Liver (tissue), 9 donors: ENCODE results near the gene FOXRED2. TPM values are rescaled to one million over a fixed set of nuclear protein-coding genes. Genes with fewer than 3 reads are reported as not detected.

ENCODE experiments used
- DNase-seq: peaks from one replicate; pipeline ENCODE4 v3.0.0-alpha.2; 2017; ENCODE audit warnings: low spot score
- H3K27ac ChIP-seq, 2 donors: one replicate each; pipeline ENCODE4 v1.7.0; 2013; ENCODE audit warnings: inconsistent platforms in 2 of 2, low read length in 2 of 2, control low read depth in 1 of 2, low read depth in 1 of 2, mild to moderate bottlenecking in 1 of 2
- H3K27me3 ChIP-seq, 4 donors: one replicate each; pipeline versions ENCODE4 v1.6.1 to v1.7.0; 2013; ENCODE audit warnings: low read length in 3 of 4, inconsistent platforms in 1 of 4, mild to moderate bottlenecking in 1 of 4, moderate library complexity in 1 of 4; ENCODE audit not compliant: control insufficient read depth in 4 of 4, insufficient read depth in 4 of 4
- H3K36me3 ChIP-seq, 4 donors: one replicate each; pipeline versions ENCODE4 v1.6.1 to v1.7.0; 2013; ENCODE audit warnings: low read length in 3 of 4, mild to moderate bottlenecking in 3 of 4, low read depth in 1 of 4, moderate library complexity in 1 of 4; ENCODE audit not compliant: control insufficient read depth in 4 of 4, insufficient read depth in 3 of 4
- H3K4me1 ChIP-seq, 4 donors: one replicate each; pipeline versions ENCODE4 v1.6.1 to v1.7.0; 2013; ENCODE audit warnings: low read length in 3 of 4, mild to moderate bottlenecking in 3 of 4, moderate library complexity in 1 of 4; ENCODE audit not compliant: control insufficient read depth in 4 of 4, insufficient read depth in 4 of 4
- H3K4me3 ChIP-seq, 3 donors: one replicate each; pipeline versions ENCODE4 v1.6.1 to v1.7.0; 2013; ENCODE audit warnings: low read length in 3 of 3, control low read depth in 1 of 3, low read depth in 1 of 3, mild to moderate bottlenecking in 1 of 3
- H3K9ac ChIP-seq, 2 donors: one replicate each; pipeline ENCODE4 v1.7.0; 2013; ENCODE audit warnings: low read length in 2 of 2, mild to moderate bottlenecking in 2 of 2, moderate library complexity in 2 of 2, control low read depth in 1 of 2, low read depth in 1 of 2
- H3K9me3 ChIP-seq, 4 donors: one replicate each; pipeline versions ENCODE4 v1.6.1 to v1.7.0; 2013; ENCODE audit warnings: low read length in 3 of 4; ENCODE audit not compliant: control insufficient read depth in 4 of 4
- EGR1 ChIP-seq, 2 donors: IDR thresholded peaks; 2 replicates each; pipeline ENCODE4 v1.6.1; 2016 to 2018; ENCODE audit warnings: antibody characterized with exemption in 2 of 2, low read depth in 2 of 2
- GABPA ChIP-seq, 2 donors: IDR thresholded peaks in 1 of 2; conservative IDR thresholded peaks in 1 of 2; 2 replicates each; pipeline ENCODE4 v1.6.1; 2016; ENCODE audit warnings: antibody characterized with exemption in 2 of 2, mild to moderate bottlenecking in 1 of 2, moderate library complexity in 1 of 2
- HNF4G ChIP-seq: IDR thresholded peaks from 2 replicates; pipeline ENCODE4 v1.6.1; 2016; ENCODE audit warnings: antibody characterized with exemption
- JUND ChIP-seq, 2 donors: IDR thresholded peaks; 2 replicates each; pipeline ENCODE4 v1.6.1; 2016; ENCODE audit warnings: antibody characterized with exemption in 2 of 2
- NR2F2 ChIP-seq: IDR thresholded peaks from 2 replicates; pipeline ENCODE4 v1.6.1; 2016; ENCODE audit warnings: antibody characterized with exemption
- RAD21 ChIP-seq, 2 donors: IDR thresholded peaks; 2 replicates each; pipeline ENCODE4 v1.6.1; 2016; ENCODE audit warnings: antibody characterized with exemption in 2 of 2, mild to moderate bottlenecking in 2 of 2
- RXRA ChIP-seq, 2 donors: IDR thresholded peaks; 2 replicates each; pipeline ENCODE4 v1.6.1; 2017 to 2018; ENCODE audit warnings: antibody characterized with exemption in 2 of 2, mild to moderate bottlenecking in 1 of 2
- TAF1 ChIP-seq: conservative IDR thresholded peaks from 2 replicates; pipeline ENCODE4 v1.6.1; 2016; ENCODE audit warnings: antibody characterized with exemption, mild to moderate bottlenecking
- WGBS: extraction: QIAGEN DNeasy Blood & Tissue Kit; methylation state at CpG from one replicate; pipeline ENCODE4 v1.1.7; 2013; 5-methylcytosine and 5-hydroxymethylcytosine counted together
- polyA plus RNA-seq, 2 donors: library from polyadenylated mRNA; stranded (reverse) in 1 of 2; unstranded in 1 of 2; fragments of 200-250 nt in 1 of 2; fragments of >200 nt in 1 of 2; fragmentation: Nextera tagmentation in 1 of 2; extraction: Ambion mirVana in 1 of 2; gene quantifications; one replicate each; pipeline versions ENCODE4 v1.2.1 to v1.2.3, GENCODE V29; 2013 to 2015
- total RNA-seq, 2 donors: library from RNA; depleted of rRNA; stranded (reverse); fragments of >200 nt; gene quantifications; one replicate each; pipeline ENCODE4 v1.2.3, GENCODE V29; 2014
- TF ChIP-seq, protein P1 (sequence below): IDR thresholded peaks from 2 replicates; pipeline ENCODE4 v1.6.1; 2016; ENCODE audit warnings: antibody characterized with exemption, mild to moderate bottlenecking
- TF ChIP-seq, protein P2 (sequence below): fragments of 150-350 bp; IDR thresholded peaks from 2 replicates; pipeline ENCODE4 v1.5.1; 2017; ENCODE audit warnings: improper control_type of control experiment, low read depth, low read length; ENCODE audit not compliant: missing input control
- TF ChIP-seq, protein P3 (sequence below): IDR thresholded peaks from 2 replicates; pipeline ENCODE4 v1.6.1; 2016; ENCODE audit warnings: antibody characterized with exemption
- TF ChIP-seq, protein P4 (sequence below): IDR thresholded peaks from 2 replicates; pipeline ENCODE4 v1.6.1; 2016; ENCODE audit warnings: antibody characterized with exemption
- donor health status: healthy.
- donor health status: healthy.
- donor health status: healthy.
- donor health status: healthy.
- donor health status: healthy.

FOXRED2 gene
- total and polyA plus RNA-seq, 4 donors, result 5.1 to 15.0 (median 7.3) TPM

DNA sequence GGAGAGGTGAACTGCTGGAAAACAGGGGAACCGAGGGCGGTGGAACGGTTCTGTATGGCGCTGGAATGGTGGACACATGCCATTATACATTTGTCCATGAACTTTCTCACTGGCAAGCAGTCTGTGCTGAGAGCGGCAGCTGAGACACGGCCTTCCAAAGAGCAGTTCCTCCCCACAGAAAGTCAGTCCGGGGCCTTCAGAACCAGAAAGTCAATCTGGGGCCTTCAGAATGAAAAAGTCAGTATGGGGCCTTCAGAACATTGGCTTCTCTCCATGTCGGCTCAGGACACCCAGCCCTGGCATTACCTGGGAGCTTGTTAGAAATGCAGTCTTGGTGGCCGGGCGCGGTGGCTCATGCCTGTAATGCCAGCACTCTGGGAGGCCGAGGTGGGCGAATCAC is 34.2 kb downstream of the FOXRED2 start:
- no peak for DNase-seq
- H3K4me1 ChIP-seq, result peaks cover 0 to 8% (median 5%) of the 10 kb centered on the region in 4 donors
- no peaks in the 10 kb centered on the region for H3K27me3 ChIP-seq
- no peak overlapping the region for H3K9ac ChIP-seq
- no peak overlapping the region for H3K27ac ChIP-seq
- 87% methylated on average over 13 of the region's 13 CpGs for WGBS
- H3K9me3 ChIP-seq, result no peaks in the 10 kb centered on the region
- peaks cover 6 to 43% (median 26%) of the 10 kb centered on the region in 4 donors for H3K36me3 ChIP-seq
- H3K4me3 ChIP-seq, result no peak overlapping the region
- TF ChIP-seq RXRA (IDR thresholded peaks at IDR 0.05) (no peak), EGR1 (IDR thresholded peaks at IDR 0.05; ENCODE audit: low read depth in 2 of 2) (no peak)

DNA sequence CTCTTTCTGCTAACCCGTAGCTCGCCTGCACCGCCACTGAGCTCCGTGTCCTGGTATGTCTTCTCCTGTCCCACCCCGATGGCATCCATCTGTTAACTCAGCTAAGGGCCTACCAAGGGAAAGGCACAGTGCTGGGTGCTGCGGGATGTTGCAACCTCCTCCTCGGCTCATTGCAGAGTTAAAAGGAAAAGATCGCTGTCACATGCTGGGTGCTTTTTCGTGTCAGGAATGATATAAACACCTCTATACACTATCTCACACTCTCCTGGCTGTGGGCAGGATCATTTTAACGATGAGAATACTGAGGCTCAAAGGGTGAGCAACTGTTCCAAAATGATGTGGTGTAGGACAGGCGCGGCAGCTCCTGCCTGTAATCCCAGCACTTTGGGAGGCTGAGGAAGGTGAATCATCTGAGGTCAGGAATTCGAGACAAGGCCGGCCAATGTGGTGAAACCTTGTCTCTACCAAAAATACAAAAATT is 35.5 kb downstream of the FOXRED2 start:
- DNase-seq, result no peak
- Histone ChIP-seq H3K4me3 (no peak overlapping the region), H3K9ac (no peak overlapping the region), H3K27ac (no peak overlapping the region), H3K27me3 (no peaks in the 10 kb centered on the region), H3K36me3 (peaks cover 9 to 38% (median 23%) of the 10 kb centered on the region in 4 donors), H3K4me1 (peaks cover 0 to 4% (median 3%) of the 10 kb centered on the region in 4 donors), H3K9me3 (no peaks in the 10 kb centered on the region)
- TF ChIP-seq JUND (IDR thresholded peaks at IDR 0.05) (no peak), NR2F2 (no peak), RXRA (IDR thresholded peaks at IDR 0.05) (no peak)
- 87% methylated on average over 14 of the region's 14 CpGs for WGBS

DNA sequence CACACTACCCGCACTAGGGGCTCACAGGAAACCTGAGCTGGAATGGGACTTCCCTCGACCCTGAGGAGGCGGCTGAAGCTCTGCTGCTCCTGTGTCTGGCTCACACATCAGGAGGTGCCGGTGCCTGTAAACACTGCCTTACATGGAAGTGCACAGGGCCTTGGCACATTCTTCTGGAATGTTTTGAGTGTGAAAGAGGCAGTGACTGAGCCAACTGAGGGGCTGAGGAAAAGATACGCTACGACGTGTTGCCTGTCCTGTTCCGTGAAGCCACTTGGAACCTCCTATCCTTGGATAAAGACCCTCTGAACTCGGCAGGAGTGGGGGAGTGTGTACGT is 35.9 kb downstream of the FOXRED2 start:
- no peak overlapping the region for H3K27ac ChIP-seq
- TF ChIP-seq, protein P1, sequence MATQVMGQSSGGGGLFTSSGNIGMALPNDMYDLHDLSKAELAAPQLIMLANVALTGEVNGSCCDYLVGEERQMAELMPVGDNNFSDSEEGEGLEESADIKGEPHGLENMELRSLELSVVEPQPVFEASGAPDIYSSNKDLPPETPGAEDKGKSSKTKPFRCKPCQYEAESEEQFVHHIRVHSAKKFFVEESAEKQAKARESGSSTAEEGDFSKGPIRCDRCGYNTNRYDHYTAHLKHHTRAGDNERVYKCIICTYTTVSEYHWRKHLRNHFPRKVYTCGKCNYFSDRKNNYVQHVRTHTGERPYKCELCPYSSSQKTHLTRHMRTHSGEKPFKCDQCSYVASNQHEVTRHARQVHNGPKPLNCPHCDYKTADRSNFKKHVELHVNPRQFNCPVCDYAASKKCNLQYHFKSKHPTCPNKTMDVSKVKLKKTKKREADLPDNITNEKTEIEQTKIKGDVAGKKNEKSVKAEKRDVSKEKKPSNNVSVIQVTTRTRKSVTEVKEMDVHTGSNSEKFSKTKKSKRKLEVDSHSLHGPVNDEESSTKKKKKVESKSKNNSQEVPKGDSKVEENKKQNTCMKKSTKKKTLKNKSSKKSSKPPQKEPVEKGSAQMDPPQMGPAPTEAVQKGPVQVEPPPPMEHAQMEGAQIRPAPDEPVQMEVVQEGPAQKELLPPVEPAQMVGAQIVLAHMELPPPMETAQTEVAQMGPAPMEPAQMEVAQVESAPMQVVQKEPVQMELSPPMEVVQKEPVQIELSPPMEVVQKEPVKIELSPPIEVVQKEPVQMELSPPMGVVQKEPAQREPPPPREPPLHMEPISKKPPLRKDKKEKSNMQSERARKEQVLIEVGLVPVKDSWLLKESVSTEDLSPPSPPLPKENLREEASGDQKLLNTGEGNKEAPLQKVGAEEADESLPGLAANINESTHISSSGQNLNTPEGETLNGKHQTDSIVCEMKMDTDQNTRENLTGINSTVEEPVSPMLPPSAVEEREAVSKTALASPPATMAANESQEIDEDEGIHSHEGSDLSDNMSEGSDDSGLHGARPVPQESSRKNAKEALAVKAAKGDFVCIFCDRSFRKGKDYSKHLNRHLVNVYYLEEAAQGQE, result no peak
- TF ChIP-seq TAF1, result no peak
- TF ChIP-seq GABPA (IDR thresholded peaks at IDR 0.05 in 1 of 2, conservative IDR thresholded peaks at IDR 0.05 in 1 of 2), result no peak
- no peaks in the 10 kb centered on the region for H3K27me3 ChIP-seq
- 77% methylated on average over 10 of the region's 10 CpGs for WGBS
- H3K9ac ChIP-seq, result no peak overlapping the region
- no peak for DNase-seq
- H3K4me3 ChIP-seq, result no peak overlapping the region
- H3K9me3 ChIP-seq, result no peaks in the 10 kb centered on the region
- H3K4me1 ChIP-seq, result peaks cover 0 to 4% (median 3%) of the 10 kb centered on the region in 4 donors
- H3K36me3 ChIP-seq, result peaks cover 9 to 36% (median 21%) of the 10 kb centered on the region in 4 donors

DNA sequence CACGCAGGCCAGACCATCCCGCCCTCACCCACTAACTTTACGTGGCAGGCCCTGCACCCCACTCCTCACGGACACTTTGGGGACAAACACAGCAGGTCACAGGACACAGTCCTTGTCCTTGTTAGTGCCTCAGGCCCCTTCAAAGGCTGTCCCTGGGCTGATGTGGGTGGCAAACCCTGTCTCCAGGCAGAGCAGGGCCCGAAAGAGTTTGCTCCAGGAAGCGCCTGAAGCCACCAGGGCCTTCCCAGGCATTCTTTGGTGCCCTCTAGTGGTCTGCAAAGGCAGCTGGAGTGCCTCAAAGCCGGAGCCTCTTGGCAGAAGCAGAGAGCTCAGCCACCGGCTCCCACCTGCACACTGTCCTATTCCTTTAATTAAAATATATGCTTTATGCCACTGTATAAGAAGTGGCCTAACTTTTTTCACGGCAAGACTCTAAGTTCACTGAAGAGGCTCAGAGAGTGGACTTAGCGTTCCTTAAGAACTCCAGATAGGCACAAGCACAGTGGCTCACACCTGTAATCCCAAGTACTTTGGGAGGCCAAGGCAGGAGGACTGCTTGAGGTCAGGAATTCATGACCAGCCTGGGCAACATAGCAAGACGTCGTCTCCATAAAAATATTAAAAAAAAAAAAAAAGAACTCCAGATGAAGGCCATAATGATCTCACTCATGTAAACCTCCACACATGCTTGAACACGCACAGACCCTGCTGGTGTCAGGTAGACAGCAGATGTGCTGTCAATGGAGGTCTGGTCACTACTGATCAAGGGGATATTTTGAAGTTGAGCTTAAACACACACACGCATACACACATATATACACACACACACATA is 36.5 kb downstream of the FOXRED2 start:
- Histone ChIP-seq H3K36me3 (peaks cover 4 to 30% (median 17%) of the 10 kb centered on the region in 4 donors), H3K9ac (no peak overlapping the region), H3K9me3 (no peaks in the 10 kb centered on the region), H3K4me3 (no peak overlapping the region), H3K27ac (no peak overlapping the region), H3K4me1 (peaks cover 0 to 4% (median 3%) of the 10 kb centered on the region in 4 donors), H3K27me3 (no peaks in the 10 kb centered on the region)
- TF ChIP-seq, protein P2, sequence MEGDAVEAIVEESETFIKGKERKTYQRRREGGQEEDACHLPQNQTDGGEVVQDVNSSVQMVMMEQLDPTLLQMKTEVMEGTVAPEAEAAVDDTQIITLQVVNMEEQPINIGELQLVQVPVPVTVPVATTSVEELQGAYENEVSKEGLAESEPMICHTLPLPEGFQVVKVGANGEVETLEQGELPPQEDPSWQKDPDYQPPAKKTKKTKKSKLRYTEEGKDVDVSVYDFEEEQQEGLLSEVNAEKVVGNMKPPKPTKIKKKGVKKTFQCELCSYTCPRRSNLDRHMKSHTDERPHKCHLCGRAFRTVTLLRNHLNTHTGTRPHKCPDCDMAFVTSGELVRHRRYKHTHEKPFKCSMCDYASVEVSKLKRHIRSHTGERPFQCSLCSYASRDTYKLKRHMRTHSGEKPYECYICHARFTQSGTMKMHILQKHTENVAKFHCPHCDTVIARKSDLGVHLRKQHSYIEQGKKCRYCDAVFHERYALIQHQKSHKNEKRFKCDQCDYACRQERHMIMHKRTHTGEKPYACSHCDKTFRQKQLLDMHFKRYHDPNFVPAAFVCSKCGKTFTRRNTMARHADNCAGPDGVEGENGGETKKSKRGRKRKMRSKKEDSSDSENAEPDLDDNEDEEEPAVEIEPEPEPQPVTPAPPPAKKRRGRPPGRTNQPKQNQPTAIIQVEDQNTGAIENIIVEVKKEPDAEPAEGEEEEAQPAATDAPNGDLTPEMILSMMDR, result peak; percentile 96
- peak in 1 of 2 donors; percentile 19 for TF ChIP-seq RXRA (IDR thresholded peaks at IDR 0.05)
- TF ChIP-seq HNF4G, result no peak
- TF ChIP-seq, protein P3, sequence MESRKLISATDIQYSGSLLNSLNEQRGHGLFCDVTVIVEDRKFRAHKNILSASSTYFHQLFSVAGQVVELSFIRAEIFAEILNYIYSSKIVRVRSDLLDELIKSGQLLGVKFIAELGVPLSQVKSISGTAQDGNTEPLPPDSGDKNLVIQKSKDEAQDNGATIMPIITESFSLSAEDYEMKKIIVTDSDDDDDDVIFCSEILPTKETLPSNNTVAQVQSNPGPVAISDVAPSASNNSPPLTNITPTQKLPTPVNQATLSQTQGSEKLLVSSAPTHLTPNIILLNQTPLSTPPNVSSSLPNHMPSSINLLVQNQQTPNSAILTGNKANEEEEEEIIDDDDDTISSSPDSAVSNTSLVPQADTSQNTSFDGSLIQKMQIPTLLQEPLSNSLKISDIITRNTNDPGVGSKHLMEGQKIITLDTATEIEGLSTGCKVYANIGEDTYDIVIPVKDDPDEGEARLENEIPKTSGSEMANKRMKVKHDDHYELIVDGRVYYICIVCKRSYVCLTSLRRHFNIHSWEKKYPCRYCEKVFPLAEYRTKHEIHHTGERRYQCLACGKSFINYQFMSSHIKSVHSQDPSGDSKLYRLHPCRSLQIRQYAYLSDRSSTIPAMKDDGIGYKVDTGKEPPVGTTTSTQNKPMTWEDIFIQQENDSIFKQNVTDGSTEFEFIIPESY, result no peak
- TF ChIP-seq, protein P4, sequence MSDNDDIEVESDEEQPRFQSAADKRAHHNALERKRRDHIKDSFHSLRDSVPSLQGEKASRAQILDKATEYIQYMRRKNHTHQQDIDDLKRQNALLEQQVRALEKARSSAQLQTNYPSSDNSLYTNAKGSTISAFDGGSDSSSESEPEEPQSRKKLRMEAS, result no peak
- TF ChIP-seq RAD21 (IDR thresholded peaks at IDR 0.05), result peak; percentile 98 to 100
- DNase-seq, result peak; percentile 78
- 43% methylated on average over 14 of the region's 14 CpGs for WGBS
